Measurements from ENCODE around the gene DNAH17. TPM values are rescaled to one million over a fixed set of nuclear protein-coding genes. Genes with fewer than 3 reads are reported as not detected.

Gene DNAH17, protein sequence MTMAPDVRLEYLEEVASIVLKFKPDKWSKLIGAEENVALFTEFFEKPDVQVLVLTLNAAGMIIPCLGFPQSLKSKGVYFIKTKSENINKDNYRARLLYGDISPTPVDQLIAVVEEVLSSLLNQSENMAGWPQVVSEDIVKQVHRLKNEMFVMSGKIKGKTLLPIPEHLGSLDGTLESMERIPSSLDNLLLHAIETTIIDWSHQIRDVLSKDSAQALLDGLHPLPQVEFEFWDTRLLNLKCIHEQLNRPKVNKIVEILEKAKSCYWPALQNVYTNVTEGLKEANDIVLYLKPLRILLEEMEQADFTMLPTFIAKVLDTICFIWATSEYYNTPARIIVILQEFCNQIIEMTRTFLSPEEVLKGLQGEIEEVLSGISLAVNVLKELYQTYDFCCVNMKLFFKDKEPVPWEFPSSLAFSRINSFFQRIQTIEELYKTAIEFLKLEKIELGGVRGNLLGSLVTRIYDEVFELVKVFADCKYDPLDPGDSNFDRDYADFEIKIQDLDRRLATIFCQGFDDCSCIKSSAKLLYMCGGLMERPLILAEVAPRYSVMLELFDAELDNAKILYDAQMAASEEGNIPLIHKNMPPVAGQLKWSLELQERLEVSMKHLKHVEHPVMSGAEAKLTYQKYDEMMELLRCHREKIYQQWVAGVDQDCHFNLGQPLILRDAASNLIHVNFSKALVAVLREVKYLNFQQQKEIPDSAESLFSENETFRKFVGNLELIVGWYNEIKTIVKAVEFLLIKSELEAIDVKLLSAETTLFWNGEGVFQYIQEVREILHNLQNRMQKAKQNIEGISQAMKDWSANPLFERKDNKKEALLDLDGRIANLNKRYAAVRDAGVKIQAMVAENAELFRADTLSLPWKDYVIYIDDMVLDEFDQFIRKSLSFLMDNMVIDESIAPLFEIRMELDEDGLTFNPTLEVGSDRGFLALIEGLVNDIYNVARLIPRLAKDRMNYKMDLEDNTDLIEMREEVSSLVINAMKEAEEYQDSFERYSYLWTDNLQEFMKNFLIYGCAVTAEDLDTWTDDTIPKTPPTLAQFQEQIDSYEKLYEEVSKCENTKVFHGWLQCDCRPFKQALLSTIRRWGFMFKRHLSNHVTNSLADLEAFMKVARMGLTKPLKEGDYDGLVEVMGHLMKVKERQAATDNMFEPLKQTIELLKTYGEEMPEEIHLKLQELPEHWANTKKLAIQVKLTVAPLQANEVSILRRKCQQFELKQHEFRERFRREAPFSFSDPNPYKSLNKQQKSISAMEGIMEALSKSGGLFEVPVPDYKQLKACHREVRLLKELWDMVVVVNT (N-terminal part only)
- total RNA-seq (0.28 TPM), polyA plus RNA-seq (0.30 TPM)
- long read RNA-seq, donor 1: 0 reads
- long read RNA-seq, donor 2: 0 reads
- long read RNA-seq, donor 3: 0 reads
- long read RNA-seq, donor 4: 0 reads
- long read RNA-seq, donor 5: 0 reads
- long read RNA-seq, donor 6: 0 reads
- long read RNA-seq, donor 7: 0 reads
- long read RNA-seq, donor 8: 0 reads
- long read RNA-seq, donor 9: 0 reads
- long read RNA-seq, donor 10, partial matches to known transcripts: 11 of 11 reads
- long read RNA-seq, donor 10, other reads (novel, unspliced or antisense): 0 of 11 reads

DNA sequence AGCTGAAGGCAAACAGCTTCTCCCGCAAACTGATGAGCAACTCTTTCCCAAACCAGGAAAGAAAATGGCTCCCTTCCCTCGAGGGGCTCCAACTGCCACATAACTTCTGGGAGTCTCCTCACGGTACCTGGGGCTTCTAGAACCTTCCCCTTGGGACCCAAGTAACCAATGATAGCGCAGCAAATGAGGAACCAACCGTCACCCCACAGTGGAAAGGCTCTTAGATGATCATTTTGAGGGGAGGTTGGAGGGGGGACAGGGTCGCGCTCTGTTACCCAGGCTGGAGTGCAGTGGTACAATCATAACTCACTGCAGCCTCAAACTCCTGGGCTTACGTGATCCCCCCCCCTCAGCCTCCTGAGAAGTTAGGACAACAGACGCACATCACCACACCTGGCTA is at the start of gene DNAH17:
DNAH17 (minus strand) TSS at position 101 of the 400 bp plus-strand sequence. CDS start 2,339 bp downstream, outside the sequence.
- 95% methylated on average over 9 of the region's 9 CpGs for WGBS
- DNase-seq (ENCODE audit: low read depth in 6 of 9, low spot score in 9 of 9): no peak
- Histone ChIP-seq H3K4me3 (ENCODE audit: low read length in 2 of 2) (no peak within 1 kb of the TSS), H3K9me3 (ENCODE audit: control insufficient read depth in 2 of 2, insufficient read depth in 1 of 2, low read length in 1 of 2) (no peaks in the 10 kb centered on the region), H3K27ac (ENCODE audit: low read depth in 1 of 2, low read length in 1 of 2) (no peak within 1 kb of the TSS), H3K36me3 (ENCODE audit: control insufficient read depth in 2 of 2, insufficient read depth in 2 of 2, low read length in 1 of 2) (no peaks in the 10 kb centered on the region), H3K4me1 (ENCODE audit: control insufficient read depth in 2 of 2, insufficient read depth in 2 of 2, low read length in 2 of 2) (peaks cover 0 to 5% of the 10 kb centered on the region in 2 donors), H3K27me3 (ENCODE audit: control insufficient read depth in 2 of 2, insufficient read depth in 1 of 2, low read length in 1 of 2) (peaks cover 0 to 2% of the 10 kb centered on the region in 2 donors)

DNA sequence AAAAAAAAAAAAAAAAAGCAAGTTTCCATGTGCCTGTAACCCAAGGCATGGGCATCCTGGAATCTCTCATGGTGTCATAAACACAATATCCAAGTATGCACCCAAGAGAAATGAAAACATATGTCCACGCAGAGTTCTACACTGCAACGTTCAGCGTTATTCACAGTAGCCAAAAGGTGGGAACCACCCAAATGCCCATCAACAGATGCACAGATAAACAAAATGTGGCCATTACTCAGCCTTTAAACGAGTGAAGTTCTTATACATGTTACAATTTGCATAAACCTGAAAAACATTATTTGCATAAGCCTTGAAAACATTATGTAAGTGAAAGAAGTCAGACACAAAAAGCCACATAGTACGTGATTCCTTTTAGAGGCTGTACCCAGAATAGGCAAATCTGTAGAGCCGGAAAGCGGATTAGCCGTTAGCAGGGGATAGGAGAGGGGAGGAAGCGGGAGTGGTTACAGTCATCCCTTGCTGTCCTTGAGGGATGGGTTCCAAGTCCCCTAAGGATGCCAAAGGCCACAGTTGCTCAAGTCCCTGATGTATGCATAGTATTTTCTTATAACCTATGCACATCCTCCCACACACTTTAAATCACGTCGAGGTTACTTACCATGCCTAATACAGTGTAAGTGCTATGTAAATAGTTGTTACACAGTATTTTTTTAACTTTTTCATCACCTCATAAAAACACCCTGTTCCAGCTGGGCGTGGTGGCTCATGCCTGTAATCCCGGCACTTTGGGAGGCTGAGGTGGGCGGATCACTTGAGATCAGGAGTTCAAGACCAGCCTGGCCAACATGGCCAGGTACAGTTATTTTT is 47.3 kb upstream of the DNAH17 start:
- no peaks in the 10 kb centered on the region for H3K27me3 ChIP-seq (ENCODE audit: control insufficient read depth in 2 of 2, insufficient read depth in 1 of 2, low read length in 1 of 2)
- H3K36me3 ChIP-seq (ENCODE audit: control insufficient read depth in 2 of 2, insufficient read depth in 2 of 2, low read length in 1 of 2): no peaks in the 10 kb centered on the region
- DNase-seq (ENCODE audit: low read depth in 6 of 9, low spot score in 9 of 9): no peak
- H3K4me1 ChIP-seq (ENCODE audit: control insufficient read depth in 2 of 2, insufficient read depth in 2 of 2, low read length in 2 of 2): peaks cover under 1 to 4% of the 10 kb centered on the region in 2 donors
- no peak overlapping the region for H3K4me3 ChIP-seq (ENCODE audit: low read length in 2 of 2)
- WGBS: 95% methylated on average over 14 of the region's 14 CpGs
- no peaks in the 10 kb centered on the region for H3K9me3 ChIP-seq (ENCODE audit: control insufficient read depth in 2 of 2, insufficient read depth in 1 of 2, low read length in 1 of 2)
- no peak overlapping the region for H3K27ac ChIP-seq (ENCODE audit: low read depth in 1 of 2, low read length in 1 of 2)

DNA sequence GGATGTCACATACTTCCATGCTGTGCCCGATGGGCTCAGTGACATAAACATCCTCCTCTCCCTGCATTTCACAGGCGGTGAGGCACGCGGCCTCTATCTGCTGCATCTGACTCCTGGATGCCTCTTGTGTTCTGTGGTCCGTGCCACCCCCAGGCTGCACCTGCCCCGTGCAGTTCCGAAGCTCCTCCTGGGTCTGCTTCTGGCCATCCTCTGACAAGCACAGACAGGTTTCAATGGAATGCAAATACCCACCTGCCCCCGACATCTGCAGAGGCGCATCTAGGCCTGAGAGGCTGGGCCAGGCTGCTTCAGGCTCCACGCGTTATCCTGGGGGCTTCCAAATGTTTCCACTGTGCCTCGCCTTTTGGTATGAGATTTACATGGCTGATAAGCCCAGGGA is 46.3 kb upstream of the DNAH17 start:
- 92% methylated on average over 12 of the region's 12 CpGs for WGBS
- no peaks in the 10 kb centered on the region for H3K4me1 ChIP-seq (ENCODE audit: control insufficient read depth in 2 of 2, insufficient read depth in 2 of 2, low read length in 2 of 2)
- H3K27me3 ChIP-seq (ENCODE audit: control insufficient read depth in 2 of 2, insufficient read depth in 1 of 2, low read length in 1 of 2): no peaks in the 10 kb centered on the region
- no peak overlapping the region for H3K4me3 ChIP-seq (ENCODE audit: low read length in 2 of 2)
- H3K27ac ChIP-seq (ENCODE audit: low read depth in 1 of 2, low read length in 1 of 2): no peak overlapping the region
- no peaks in the 10 kb centered on the region for H3K36me3 ChIP-seq (ENCODE audit: control insufficient read depth in 2 of 2, insufficient read depth in 2 of 2, low read length in 1 of 2)
- no peaks in the 10 kb centered on the region for H3K9me3 ChIP-seq (ENCODE audit: control insufficient read depth in 2 of 2, insufficient read depth in 1 of 2, low read length in 1 of 2)
- DNase-seq (ENCODE audit: low read depth in 6 of 9, low spot score in 9 of 9): no peak

DNA sequence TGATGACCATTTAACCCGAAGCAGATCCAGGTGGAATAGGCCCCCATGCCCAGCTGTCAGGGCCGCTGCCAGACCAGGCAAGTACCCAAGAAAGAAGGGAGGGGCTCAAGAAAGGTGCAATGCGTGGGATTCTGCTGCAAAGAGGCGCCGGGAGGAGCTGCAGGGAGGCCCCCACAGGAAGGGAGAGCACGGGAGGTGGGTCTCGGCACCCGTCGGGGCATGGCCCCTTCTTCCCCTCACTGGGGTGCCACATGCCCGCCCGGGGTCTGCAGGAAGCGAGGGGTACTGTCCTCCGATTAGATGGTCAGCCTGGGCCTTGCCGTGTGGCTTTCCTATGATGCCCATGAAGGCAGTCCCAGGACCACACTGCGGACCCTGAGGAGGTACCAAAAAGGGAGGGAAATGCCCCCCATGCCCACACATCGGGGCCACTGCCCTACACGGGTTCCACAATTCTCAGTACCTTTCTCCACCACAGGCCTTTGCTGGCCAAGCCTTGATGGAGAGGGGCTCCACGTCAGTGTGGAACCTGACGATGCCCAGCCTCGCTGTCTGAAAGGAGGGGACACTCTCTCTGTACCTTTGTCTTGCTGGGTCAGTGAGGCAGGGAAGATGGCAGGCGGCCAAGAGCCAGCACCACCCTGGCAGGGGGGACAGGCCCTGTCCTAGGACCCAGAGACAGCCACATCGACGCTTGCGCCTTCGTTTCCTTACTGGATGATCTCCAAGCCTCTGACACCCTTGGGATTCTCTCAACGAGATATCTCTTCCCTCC is 45.5 kb upstream of the DNAH17 start:
- no peaks in the 10 kb centered on the region for H3K27me3 ChIP-seq (ENCODE audit: control insufficient read depth in 2 of 2, insufficient read depth in 1 of 2, low read length in 1 of 2)
- no peaks in the 10 kb centered on the region for H3K36me3 ChIP-seq (ENCODE audit: control insufficient read depth in 2 of 2, insufficient read depth in 2 of 2, low read length in 1 of 2)
- no peak for DNase-seq (ENCODE audit: low read depth in 6 of 9, low spot score in 9 of 9)
- H3K4me3 ChIP-seq (ENCODE audit: low read length in 2 of 2): no peak overlapping the region
- WGBS: 94% methylated on average over 26 of the region's 26 CpGs
- H3K9me3 ChIP-seq (ENCODE audit: control insufficient read depth in 2 of 2, insufficient read depth in 1 of 2, low read length in 1 of 2): no peaks in the 10 kb centered on the region
- H3K4me1 ChIP-seq (ENCODE audit: control insufficient read depth in 2 of 2, insufficient read depth in 2 of 2, low read length in 2 of 2): no peaks in the 10 kb centered on the region
- no peak overlapping the region for H3K27ac ChIP-seq (ENCODE audit: low read depth in 1 of 2, low read length in 1 of 2)

DNA sequence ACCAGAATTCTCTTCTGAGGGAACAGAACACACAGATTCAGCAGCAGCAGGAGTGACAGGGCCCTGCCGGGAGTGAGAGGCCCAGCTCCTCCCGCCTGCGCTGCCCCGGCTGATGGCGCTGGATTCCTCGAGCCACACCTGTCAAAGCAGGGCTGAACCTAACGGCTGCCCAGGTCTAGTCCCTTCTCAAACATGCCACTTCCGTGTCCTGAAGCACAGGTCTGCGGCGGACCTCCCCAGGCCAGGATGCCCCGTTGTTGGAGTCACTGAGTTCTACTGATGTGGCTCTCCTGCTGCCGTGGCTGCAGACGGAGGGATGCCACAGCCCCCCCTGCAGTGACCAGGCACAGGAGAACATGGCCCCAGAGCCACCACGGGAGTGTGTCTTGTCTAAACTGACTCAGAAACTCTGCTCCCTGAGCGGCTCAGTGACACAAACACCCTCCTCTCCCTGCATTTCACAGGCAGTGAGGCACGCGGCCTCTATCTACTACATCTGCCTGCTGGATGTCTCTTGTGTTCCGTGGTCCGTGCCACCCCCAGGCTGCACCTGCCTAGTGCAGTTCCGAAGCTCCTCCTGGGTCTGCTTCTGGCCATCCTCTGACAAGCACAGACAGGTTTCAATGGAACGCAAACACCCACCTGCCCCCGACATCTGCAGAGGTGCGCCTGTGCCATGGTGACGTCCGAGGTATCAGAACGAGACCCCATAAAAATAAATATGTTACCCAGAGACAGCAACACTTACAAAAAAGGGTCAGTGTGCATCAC is 44.7 kb upstream of the DNAH17 start:
- Histone ChIP-seq H3K4me1 (ENCODE audit: control insufficient read depth in 2 of 2, insufficient read depth in 2 of 2, low read length in 2 of 2) (no peaks in the 10 kb centered on the region), H3K27ac (ENCODE audit: low read depth in 1 of 2, low read length in 1 of 2) (no peak overlapping the region), H3K4me3 (ENCODE audit: low read length in 2 of 2) (no peak overlapping the region), H3K36me3 (ENCODE audit: control insufficient read depth in 2 of 2, insufficient read depth in 2 of 2, low read length in 1 of 2) (no peaks in the 10 kb centered on the region), H3K9me3 (ENCODE audit: control insufficient read depth in 2 of 2, insufficient read depth in 1 of 2, low read length in 1 of 2) (no peaks in the 10 kb centered on the region), H3K27me3 (ENCODE audit: control insufficient read depth in 2 of 2, insufficient read depth in 1 of 2, low read length in 1 of 2) (no peaks in the 10 kb centered on the region)
- 94% methylated on average over 26 of the region's 26 CpGs for WGBS
- DNase-seq (ENCODE audit: low read depth in 6 of 9, low spot score in 9 of 9): no peak

DNA sequence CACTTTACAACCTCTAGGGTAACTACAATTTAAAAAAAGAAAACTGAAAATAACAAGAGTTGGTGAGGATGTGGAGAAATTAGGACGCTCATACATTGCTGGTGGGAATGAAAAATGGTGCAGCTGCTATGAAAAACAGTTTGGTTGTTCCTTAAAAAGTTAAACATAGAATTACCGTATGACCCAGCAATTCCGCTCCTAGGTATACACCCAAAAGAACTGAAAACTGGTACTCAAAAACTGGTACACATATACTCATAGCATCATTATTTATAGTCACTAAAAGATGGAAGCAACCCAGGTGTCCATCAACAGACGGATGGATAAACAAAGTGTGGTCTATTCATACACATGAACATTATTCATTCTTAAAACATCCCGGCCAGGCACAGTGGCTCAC is 42.9 kb upstream of the DNAH17 start:
- H3K4me1 ChIP-seq (ENCODE audit: control insufficient read depth in 2 of 2, insufficient read depth in 2 of 2, low read length in 2 of 2): no peaks in the 10 kb centered on the region
- H3K9me3 ChIP-seq (ENCODE audit: control insufficient read depth in 2 of 2, insufficient read depth in 1 of 2, low read length in 1 of 2): no peaks in the 10 kb centered on the region
- H3K4me3 ChIP-seq (ENCODE audit: low read length in 2 of 2): no peak overlapping the region
- no peaks in the 10 kb centered on the region for H3K27me3 ChIP-seq (ENCODE audit: control insufficient read depth in 2 of 2, insufficient read depth in 1 of 2, low read length in 1 of 2)
- DNase-seq (ENCODE audit: low read depth in 6 of 9, low spot score in 9 of 9): no peak
- no peak overlapping the region for H3K27ac ChIP-seq (ENCODE audit: low read depth in 1 of 2, low read length in 1 of 2)
- WGBS: 89% methylated on average over 5 of the region's 5 CpGs
- no peaks in the 10 kb centered on the region for H3K36me3 ChIP-seq (ENCODE audit: control insufficient read depth in 2 of 2, insufficient read depth in 2 of 2, low read length in 1 of 2)

DNA sequence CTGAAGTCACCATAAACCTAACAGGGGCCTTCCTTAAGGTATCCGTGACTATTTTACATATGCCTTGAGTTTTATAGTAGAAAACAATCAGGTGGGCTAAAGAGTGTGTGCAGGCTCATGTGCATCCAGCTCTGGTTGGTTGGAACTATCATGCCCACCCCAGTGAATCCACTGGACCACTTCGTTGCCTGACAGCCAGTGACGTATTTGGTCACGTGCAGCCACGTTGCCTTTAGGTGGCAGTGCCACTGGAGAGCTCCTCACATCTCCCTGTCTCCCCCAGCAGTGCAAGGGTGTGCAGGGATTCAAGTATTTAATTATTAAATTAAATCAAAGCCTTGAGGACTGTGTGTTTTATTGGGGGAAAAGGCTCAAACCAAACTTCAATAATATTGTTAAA is 42.1 kb upstream of the DNAH17 start:
- WGBS: 96% methylated on average over 5 of the region's 5 CpGs
- DNase-seq (ENCODE audit: low read depth in 6 of 9, low spot score in 9 of 9): no peak
- H3K36me3 ChIP-seq (ENCODE audit: control insufficient read depth in 2 of 2, insufficient read depth in 2 of 2, low read length in 1 of 2): no peaks in the 10 kb centered on the region
- no peak overlapping the region for H3K4me3 ChIP-seq (ENCODE audit: low read length in 2 of 2)
- H3K27me3 ChIP-seq (ENCODE audit: control insufficient read depth in 2 of 2, insufficient read depth in 1 of 2, low read length in 1 of 2): no peaks in the 10 kb centered on the region
- H3K4me1 ChIP-seq (ENCODE audit: control insufficient read depth in 2 of 2, insufficient read depth in 2 of 2, low read length in 2 of 2): no peaks in the 10 kb centered on the region
- H3K27ac ChIP-seq (ENCODE audit: low read depth in 1 of 2, low read length in 1 of 2): no peak overlapping the region
- H3K9me3 ChIP-seq (ENCODE audit: control insufficient read depth in 2 of 2, insufficient read depth in 1 of 2, low read length in 1 of 2): no peaks in the 10 kb centered on the region
